GM12801 (cell line): Measurements from ENCODE around the gene TUBA8.

Source experiments
- TF ChIP-seq, protein P1 (sequence below): IDR thresholded peaks from one replicate; pipeline ENCODE4 v1.5.1; 2011; ENCODE audit warnings: control low read depth; ENCODE audit not compliant: insufficient read length; ENCODE audit errors: extremely low read depth

The TUBA8 gene

DNA sequence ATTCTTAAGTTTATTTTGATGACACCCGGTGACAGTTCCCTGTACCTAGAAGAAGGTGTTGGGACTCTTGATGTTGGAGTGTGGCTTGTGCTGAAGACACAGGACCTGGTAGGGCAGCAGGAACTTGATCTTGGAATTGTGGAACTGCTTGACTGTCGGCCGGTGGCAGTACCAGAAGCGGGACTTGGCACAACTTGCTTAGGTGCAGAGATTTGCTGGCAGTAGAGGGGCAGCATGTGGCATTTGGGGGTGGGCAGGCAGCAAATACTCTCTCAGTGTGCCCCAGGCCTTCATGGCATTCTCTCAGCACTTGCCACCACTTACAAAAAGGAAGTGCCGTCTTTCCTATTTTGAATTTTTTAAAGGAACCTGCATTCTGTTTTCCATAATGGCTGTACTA, 29.2 kb upstream of the TUBA8 start:
- TF ChIP-seq, protein P1, sequence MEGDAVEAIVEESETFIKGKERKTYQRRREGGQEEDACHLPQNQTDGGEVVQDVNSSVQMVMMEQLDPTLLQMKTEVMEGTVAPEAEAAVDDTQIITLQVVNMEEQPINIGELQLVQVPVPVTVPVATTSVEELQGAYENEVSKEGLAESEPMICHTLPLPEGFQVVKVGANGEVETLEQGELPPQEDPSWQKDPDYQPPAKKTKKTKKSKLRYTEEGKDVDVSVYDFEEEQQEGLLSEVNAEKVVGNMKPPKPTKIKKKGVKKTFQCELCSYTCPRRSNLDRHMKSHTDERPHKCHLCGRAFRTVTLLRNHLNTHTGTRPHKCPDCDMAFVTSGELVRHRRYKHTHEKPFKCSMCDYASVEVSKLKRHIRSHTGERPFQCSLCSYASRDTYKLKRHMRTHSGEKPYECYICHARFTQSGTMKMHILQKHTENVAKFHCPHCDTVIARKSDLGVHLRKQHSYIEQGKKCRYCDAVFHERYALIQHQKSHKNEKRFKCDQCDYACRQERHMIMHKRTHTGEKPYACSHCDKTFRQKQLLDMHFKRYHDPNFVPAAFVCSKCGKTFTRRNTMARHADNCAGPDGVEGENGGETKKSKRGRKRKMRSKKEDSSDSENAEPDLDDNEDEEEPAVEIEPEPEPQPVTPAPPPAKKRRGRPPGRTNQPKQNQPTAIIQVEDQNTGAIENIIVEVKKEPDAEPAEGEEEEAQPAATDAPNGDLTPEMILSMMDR = no peak

DNA sequence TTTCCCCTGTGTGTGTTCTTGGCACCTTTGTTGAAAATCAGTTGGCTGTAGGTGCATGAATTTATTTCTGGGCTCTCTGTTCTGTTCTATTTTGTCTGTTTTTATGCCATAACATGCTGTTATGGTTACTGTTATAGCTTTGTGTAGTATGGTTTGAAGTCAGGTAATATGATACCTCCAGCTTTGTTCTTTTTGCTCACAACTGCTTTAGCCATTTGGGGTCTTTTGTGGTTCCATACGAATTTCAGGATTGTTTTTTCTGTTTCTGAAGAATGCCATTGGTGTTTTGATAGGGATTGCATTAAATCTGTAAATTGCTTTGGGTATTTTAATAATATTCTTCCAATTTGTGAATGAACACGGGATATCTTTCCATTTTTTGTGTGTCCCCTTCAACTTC, 28.1 kb upstream of the TUBA8 start:
- TF ChIP-seq, protein P1 = no peak

DNA sequence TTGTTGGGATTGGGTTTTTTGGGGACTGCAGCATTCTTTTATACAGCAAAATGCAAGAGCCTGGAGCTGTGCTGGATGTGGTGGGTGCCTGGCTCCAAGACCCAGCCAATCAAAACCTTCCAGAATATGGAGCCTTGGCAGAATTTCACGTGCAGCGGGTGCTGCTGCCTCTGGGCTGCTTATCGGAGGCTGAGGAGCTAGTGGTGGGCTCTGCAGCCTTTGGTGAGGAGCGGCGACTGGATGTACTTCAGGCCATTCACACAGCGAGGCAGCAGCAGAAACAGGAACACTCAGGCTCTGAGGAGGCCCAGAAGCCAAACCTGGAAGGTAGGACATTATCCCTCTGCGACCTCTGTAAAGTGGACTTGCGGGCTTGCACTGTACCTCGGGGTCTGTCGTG, 27.2 kb upstream of the TUBA8 start:
- TF ChIP-seq, protein P1 = no peak

DNA sequence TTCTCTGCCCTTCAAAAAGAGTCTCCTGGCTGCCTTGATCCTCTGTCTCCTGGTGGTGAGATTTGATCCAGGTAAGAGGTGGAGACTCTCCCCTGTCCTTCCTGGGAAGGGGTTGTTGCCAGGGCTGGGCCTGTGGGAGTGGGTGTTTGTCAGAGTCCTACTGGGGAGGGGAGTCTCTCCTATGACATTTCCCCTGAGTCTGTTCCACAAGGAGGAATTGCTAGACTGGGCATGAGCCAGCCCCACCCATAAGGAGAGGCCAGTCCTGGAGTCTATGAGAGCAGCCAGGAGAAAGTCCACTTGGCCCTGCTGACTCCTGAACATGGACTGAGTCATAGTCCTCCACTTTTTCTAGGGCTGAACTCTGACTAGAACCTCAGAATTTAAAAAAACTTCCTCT, 25.4 kb upstream of the TUBA8 start:
- TF ChIP-seq, protein P1 = no peak

DNA sequence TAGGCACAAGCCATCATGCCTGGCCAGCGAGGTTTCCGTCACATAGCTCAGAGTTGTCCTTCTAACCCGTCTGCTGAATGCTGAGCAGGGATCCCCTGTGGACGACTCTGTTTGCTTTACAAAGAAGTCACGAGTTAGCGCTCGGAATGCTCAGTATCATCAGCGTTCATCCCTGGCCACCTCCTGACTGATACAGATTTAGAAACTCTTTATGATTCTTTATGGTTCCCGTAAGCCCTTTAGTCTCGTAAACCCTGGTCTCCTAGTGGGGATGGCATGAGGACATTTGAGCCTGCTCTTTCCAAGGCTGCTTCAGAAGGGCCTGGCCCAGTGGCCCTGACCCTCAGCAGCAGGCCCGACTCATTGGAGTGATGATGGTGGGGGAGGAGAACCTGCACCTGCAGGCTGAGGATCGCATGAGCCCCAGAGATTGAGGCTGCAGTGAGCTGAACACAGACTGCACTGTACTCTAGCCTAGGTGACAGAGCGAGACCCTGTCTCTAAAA, 23.2 kb upstream of the TUBA8 start:
- TF ChIP-seq, protein P1 = no peak

DNA sequence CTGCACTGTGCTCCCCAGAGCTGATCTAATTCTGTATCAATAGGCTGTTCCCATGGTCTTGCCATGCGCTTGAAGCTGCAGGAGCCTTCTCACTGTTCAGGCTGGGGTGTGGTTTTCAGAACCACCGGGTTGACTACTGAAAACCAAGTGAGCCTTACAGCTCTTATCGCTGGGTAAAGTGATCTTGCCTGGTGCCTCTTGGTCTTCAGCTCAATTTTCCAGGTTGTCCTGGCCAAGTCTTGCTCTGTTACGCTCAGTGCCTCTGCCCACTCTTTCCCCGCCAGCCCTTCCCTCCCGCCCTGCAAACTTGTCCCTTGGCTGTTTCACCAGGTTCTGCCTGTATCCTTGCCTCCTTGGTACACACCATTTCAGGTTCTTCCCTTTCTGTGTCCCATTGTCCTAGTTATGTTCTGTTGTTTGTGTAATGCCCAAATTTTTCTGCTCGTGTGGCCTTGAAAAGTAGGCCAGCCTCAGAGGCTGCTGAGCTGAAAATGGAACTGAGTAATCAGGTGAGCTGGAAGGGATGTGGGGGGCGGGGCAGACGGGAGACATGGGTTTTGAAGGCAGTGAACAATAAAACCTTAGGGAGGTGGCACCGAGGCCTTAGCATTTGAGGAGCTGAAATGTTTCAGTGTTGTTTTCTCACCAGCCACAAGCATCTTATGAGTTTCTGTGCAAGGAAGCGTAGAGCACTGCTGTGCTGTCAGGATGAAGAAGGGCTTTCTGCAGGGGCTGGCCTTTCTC, 21.6 kb upstream of the TUBA8 start:
- TF ChIP-seq, protein P1 = no peak

DNA sequence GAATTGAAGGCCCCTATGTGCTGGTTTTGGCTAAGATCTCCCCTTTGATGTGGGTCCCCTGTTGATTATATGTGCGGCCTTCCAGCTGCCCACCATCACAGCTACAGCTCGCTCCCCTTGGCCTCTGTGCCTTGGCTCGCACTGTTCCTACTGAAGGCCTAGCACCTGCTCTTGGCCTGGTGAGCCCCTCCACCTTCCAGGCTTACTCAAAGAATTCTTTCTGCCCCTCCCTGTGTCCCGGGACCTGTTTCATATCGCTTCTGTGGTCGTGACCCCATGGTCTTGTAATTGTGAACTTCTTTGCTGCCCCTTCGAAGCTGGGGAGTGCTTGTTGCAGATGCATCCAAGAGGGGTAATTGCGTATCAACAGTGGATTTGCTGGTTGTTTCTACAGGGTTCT, 20.3 kb upstream of the TUBA8 start:
- TF ChIP-seq, protein P1 = no peak
